Mesenchymal stem cell (in vitro differentiated cells and primary cell): ENCODE measurements around the gene ADORA2A.

ENCODE experiments used
- DNase-seq: peaks from one replicate; pipeline ENCODE4 v3.0.0-alpha.2; 2013
- H2AFZ ChIP-seq: one replicate; pipeline ENCODE4 v1.6.1; 2013; ENCODE audit warnings: low read depth, mild to moderate bottlenecking, control low read depth, inconsistent platforms, low read length, moderate library complexity
- H2AK5ac ChIP-seq: 2 replicates; pipeline ENCODE4 v1.6.1; 2013; ENCODE audit warnings: low read length, moderate library complexity, mild to moderate bottlenecking, inconsistent platforms; ENCODE audit not compliant: severe bottlenecking
- H2BK120ac ChIP-seq: one replicate; pipeline ENCODE4 v1.6.1; 2013; ENCODE audit warnings: low read depth, mild to moderate bottlenecking, inconsistent platforms, low read length, moderate library complexity
- H2BK12ac ChIP-seq, 2 experiments: one replicate each; pipeline ENCODE4 v1.6.1; 2013; ENCODE audit warnings: inconsistent platforms in 2 of 2, low read length in 2 of 2, mild to moderate bottlenecking in 2 of 2, moderate library complexity in 2 of 2, control low read depth in 1 of 2
- H2BK15ac ChIP-seq: one replicate; pipeline ENCODE4 v1.6.1; 2013; ENCODE audit warnings: mild to moderate bottlenecking, low read depth, inconsistent platforms; ENCODE audit not compliant: poor library complexity, severe bottlenecking
- H2BK5ac ChIP-seq: 2 replicates; pipeline ENCODE4 v1.6.1; 2013; ENCODE audit warnings: low read depth, mild to moderate bottlenecking, low read length, control low read depth, inconsistent platforms; ENCODE audit not compliant: poor library complexity, severe bottlenecking
- H3K14ac ChIP-seq, 2 experiments: one replicate each; pipeline ENCODE4 v1.6.1; 2013; ENCODE audit warnings: inconsistent platforms in 2 of 2, low read length in 2 of 2, control low read depth in 1 of 2, mild to moderate bottlenecking in 1 of 2, moderate library complexity in 1 of 2
- H3K18ac ChIP-seq, 2 experiments: one replicate each; pipeline ENCODE4 v1.6.1; 2013; ENCODE audit warnings: inconsistent platforms in 2 of 2, low read length in 2 of 2, control low read depth in 1 of 2, low read depth in 1 of 2, mild to moderate bottlenecking in 1 of 2
- H3K23ac ChIP-seq, 2 experiments: one replicate each; pipeline ENCODE4 v1.6.1; 2013; ENCODE audit warnings: inconsistent platforms in 2 of 2, low read length in 2 of 2, mild to moderate bottlenecking in 2 of 2, moderate library complexity in 2 of 2, control low read depth in 1 of 2
- H3K27ac ChIP-seq: 2 replicates; pipeline ENCODE4 v1.5.1; 2013; ENCODE audit warnings: mild to moderate bottlenecking, moderate library complexity, low read length, control low read depth, inconsistent platforms; ENCODE audit not compliant: poor library complexity, severe bottlenecking
- H3K27me3 ChIP-seq, 2 experiments: 2 replicates each; pipeline versions ENCODE4 v1.6.1 to v1.7.0; 2013; ENCODE audit warnings: low read length in 2 of 2, mild to moderate bottlenecking in 2 of 2, moderate library complexity in 2 of 2, control low read depth in 1 of 2, inconsistent platforms in 1 of 2; ENCODE audit not compliant: control insufficient read depth in 1 of 2, insufficient read depth in 1 of 2
- H3K36me3 ChIP-seq, 2 experiments: 2 replicates each; pipeline versions ENCODE4 v1.6.1 to v1.7.0; 2013; ENCODE audit warnings: low read length in 2 of 2, control low read depth in 1 of 2, inconsistent platforms in 1 of 2, low read depth in 1 of 2, mild to moderate bottlenecking in 1 of 2; ENCODE audit not compliant: insufficient read depth in 2 of 2, control insufficient read depth in 1 of 2
- H3K4ac ChIP-seq, 2 experiments: one replicate each; pipeline ENCODE4 v1.6.1; 2013; ENCODE audit warnings: inconsistent platforms in 2 of 2, low read length in 2 of 2, mild to moderate bottlenecking in 2 of 2, moderate library complexity in 2 of 2, control low read depth in 1 of 2, low read depth in 1 of 2
- H3K4me1 ChIP-seq: 2 replicates; pipeline ENCODE4 v1.6.1; 2013; ENCODE audit warnings: low read depth, low read length, control low read depth; ENCODE audit not compliant: control insufficient read depth, insufficient read depth
- H3K4me2 ChIP-seq: 2 replicates; pipeline ENCODE4 v1.6.1; 2013; ENCODE audit warnings: low read length, mild to moderate bottlenecking, inconsistent platforms; ENCODE audit not compliant: poor library complexity, severe bottlenecking
- H3K4me3 ChIP-seq, 2 experiments: 2 replicates each; pipeline versions ENCODE4 v1.5.1 to v1.7.0; 2013; ENCODE audit warnings: low read length in 2 of 2, mild to moderate bottlenecking in 2 of 2, control low read depth in 1 of 2, low read depth in 1 of 2; ENCODE audit not compliant: insufficient read depth in 1 of 2
- H3K79me1 ChIP-seq: replicated peaks from 2 replicates; pipeline ENCODE4 v1.6.1; 2013; ENCODE audit warnings: mild to moderate bottlenecking, control low read depth, low read length, inconsistent platforms; ENCODE audit not compliant: poor library complexity, severe bottlenecking
- H3K9ac ChIP-seq: 2 replicates; pipeline ENCODE4 v1.7.0; 2013; ENCODE audit warnings: mild to moderate bottlenecking, low read length, moderate library complexity
- H3K9me3 ChIP-seq: 2 replicates; pipeline ENCODE4 v1.7.0; 2013; ENCODE audit warnings: mild to moderate bottlenecking, low read length; ENCODE audit not compliant: control insufficient read depth
- H4K8ac ChIP-seq: one replicate; pipeline ENCODE4 v1.6.1; 2013; ENCODE audit warnings: inconsistent platforms, mild to moderate bottlenecking, low read length, moderate library complexity
- H4K91ac ChIP-seq: one replicate; pipeline ENCODE4 v1.6.1; 2013; ENCODE audit warnings: mild to moderate bottlenecking, low read length, inconsistent platforms
- WGBS: methylation state at CpG from one replicate; pipeline ENCODE4 v1.1.7; 2013; ENCODE audit warnings: mixed read lengths; 5-methylcytosine and 5-hydroxymethylcytosine counted together

ADORA2A gene

GRCh38 chr22:24457894-24458420, 30.6 kb downstream of the ADORA2A start:
- H2BK120ac ChIP-seq = no peak overlapping the region
- H3K9me3 ChIP-seq = peaks cover under 1% of the 10 kb centered on the region
- H3K4me3 ChIP-seq = no peak overlapping the region
- no peak overlapping the region for H3K4me2 ChIP-seq
- H3K4me1 ChIP-seq = peaks cover 3% of the 10 kb centered on the region
- no peak overlapping the region for H2AFZ ChIP-seq
- no peak overlapping the region for H3K9ac ChIP-seq
- WGBS = 98% methylated on average over 3 of the region's 3 CpGs
- no peak overlapping the region for H3K18ac ChIP-seq
- H3K14ac ChIP-seq = no peak overlapping the region
- no peak overlapping the region for H3K23ac ChIP-seq
- H3K4ac ChIP-seq = no peak overlapping the region
- no peak overlapping the region for H2BK15ac ChIP-seq
- DNase-seq = no peak
- H3K27me3 ChIP-seq = no peaks in the 10 kb centered on the region
- H2AK5ac ChIP-seq = no peak overlapping the region
- no peak overlapping the region for H3K27ac ChIP-seq
- H3K79me1 ChIP-seq = no peaks in the 10 kb centered on the region
- H2BK5ac ChIP-seq = no peak overlapping the region
- no peak overlapping the region for H4K8ac ChIP-seq
- H3K36me3 ChIP-seq = no peaks in the 10 kb centered on the region
- no peak overlapping the region for H4K91ac ChIP-seq
- H2BK12ac ChIP-seq = no peak overlapping the region

GRCh38 chr22:24459911-24460310, 32.5 kb downstream of the ADORA2A start:
- 63% methylated on average over 1 of the region's 1 CpG for WGBS
- H3K4me1 ChIP-seq = peaks cover 3% of the 10 kb centered on the region

GRCh38 chr22:24460418-24461089, 33.2 kb downstream of the ADORA2A start:
- Histone ChIP-seq H3K79me1 (no peaks in the 10 kb centered on the region), H2BK120ac (peak overlapping the region; percentile 15), H4K8ac (peak overlapping the region; percentile 54), H3K18ac (peak overlapping the region; percentile 61 to 62), H3K36me3 (no peaks in the 10 kb centered on the region), H3K14ac (no peak overlapping the region), H2BK5ac (no peak overlapping the region), H3K4ac (peak overlapping the region in 1 of 2 experiments; percentile 11), H3K23ac (no peak overlapping the region), H3K27ac (peak overlapping the region; percentile 26), H2BK12ac (no peak overlapping the region), H3K4me1 (peaks cover 3% of the 10 kb centered on the region), H2AFZ (peak overlapping the region; percentile 54), H3K9me3 (no peaks in the 10 kb centered on the region), H3K9ac (no peak overlapping the region), H2BK15ac (no peak overlapping the region), H3K27me3 (no peaks in the 10 kb centered on the region), H3K4me3 (no peak overlapping the region), H2AK5ac (peak overlapping the region; percentile 82), H3K4me2 (peak overlapping the region; percentile 55), H4K91ac (peak overlapping the region; percentile 89)
- 64% methylated on average over 10 of the region's 10 CpGs for WGBS
- peak; percentile 50 for DNase-seq

More at GRCh38 chr22:24459911-24460310, 32.5 kb downstream of the ADORA2A start:
- H2BK12ac ChIP-seq = no peak overlapping the region
- H3K79me1 ChIP-seq = no peaks in the 10 kb centered on the region
- no peak overlapping the region for H2BK120ac ChIP-seq
- no peak overlapping the region for H2BK15ac ChIP-seq
- H3K9ac ChIP-seq = no peak overlapping the region
- no peak overlapping the region for H4K91ac ChIP-seq
- no peak overlapping the region for H3K23ac ChIP-seq
- no peak overlapping the region for H3K18ac ChIP-seq
- H3K27me3 ChIP-seq = no peaks in the 10 kb centered on the region
- no peak overlapping the region for H3K4me3 ChIP-seq
- no peak overlapping the region for H2AK5ac ChIP-seq
- H3K9me3 ChIP-seq = no peaks in the 10 kb centered on the region
- no peak overlapping the region for H2AFZ ChIP-seq
- H3K27ac ChIP-seq = no peak overlapping the region
- no peak overlapping the region for H4K8ac ChIP-seq
- H3K14ac ChIP-seq = no peak overlapping the region
- no peaks in the 10 kb centered on the region for H3K36me3 ChIP-seq
- no peak overlapping the region for H2BK5ac ChIP-seq
- no peak overlapping the region for H3K4ac ChIP-seq
- H3K4me2 ChIP-seq = no peak overlapping the region
- DNase-seq = no peak

- H2BK120ac ChIP-seq = no peak overlapping the region
- H3K23ac ChIP-seq = no peak overlapping the region
- DNase-seq = no peak
- H4K8ac ChIP-seq = no peak overlapping the region
- H2BK5ac ChIP-seq = no peak overlapping the region
- WGBS = 98% methylated on average over 6 of the region's 6 CpGs
- no peak overlapping the region for H2BK15ac ChIP-seq
- H3K79me1 ChIP-seq = no peaks in the 10 kb centered on the region
- H4K91ac ChIP-seq = no peak overlapping the region
- H2AFZ ChIP-seq = no peak overlapping the region
- no peak overlapping the region for H3K9ac ChIP-seq
- H3K36me3 ChIP-seq = no peaks in the 10 kb centered on the region
- H3K4ac ChIP-seq = no peak overlapping the region
- H3K4me3 ChIP-seq = no peak overlapping the region
- no peaks in the 10 kb centered on the region for H3K27me3 ChIP-seq
- H3K4me1 ChIP-seq = peaks cover 11% of the 10 kb centered on the region
- H3K4me2 ChIP-seq = no peak overlapping the region
- no peak overlapping the region for H2BK12ac ChIP-seq
- peak overlapping the region; percentile 55 for H2AK5ac ChIP-seq
- no peak overlapping the region for H3K18ac ChIP-seq
- no peaks in the 10 kb centered on the region for H3K9me3 ChIP-seq
- no peak overlapping the region for H3K14ac ChIP-seq
- no peak overlapping the region for H3K27ac ChIP-seq
These were observed 35.8 kb downstream of the ADORA2A start for GRCh38 chr22:24463071-24463760.
